Forelimb muscle (tissue), 1 donor: ENCODE measurements around the gene REV3L. TPM values are rescaled to one million over a fixed set of nuclear protein-coding genes. Genes with fewer than 3 reads are reported as not detected.
A peak's percentile ranks its signal among the peaks of the same experiment; 100 is the strongest.
"Not testable (repeated sequence)": the region's sequence is repeated elsewhere in the genome, so short reads cannot be mapped to it uniquely, and the experiment has no call there.

Experiments
- DNase-seq: peaks from one replicate; pipeline ENCODE4 v3.0.0-alpha.2; 2013; ENCODE audit warnings: low read depth
- polyA plus RNA-seq: library from polyadenylated mRNA; unstranded; fragments of 120-200 nt; gene quantifications from one replicate; pipeline ENCODE4 v1.2.1, GENCODE V29; 2013; ENCODE audit not compliant: insufficient read length

REV3L gene
- polyA plus RNA-seq, 1 donor, result 37.5 TPM

DNA sequence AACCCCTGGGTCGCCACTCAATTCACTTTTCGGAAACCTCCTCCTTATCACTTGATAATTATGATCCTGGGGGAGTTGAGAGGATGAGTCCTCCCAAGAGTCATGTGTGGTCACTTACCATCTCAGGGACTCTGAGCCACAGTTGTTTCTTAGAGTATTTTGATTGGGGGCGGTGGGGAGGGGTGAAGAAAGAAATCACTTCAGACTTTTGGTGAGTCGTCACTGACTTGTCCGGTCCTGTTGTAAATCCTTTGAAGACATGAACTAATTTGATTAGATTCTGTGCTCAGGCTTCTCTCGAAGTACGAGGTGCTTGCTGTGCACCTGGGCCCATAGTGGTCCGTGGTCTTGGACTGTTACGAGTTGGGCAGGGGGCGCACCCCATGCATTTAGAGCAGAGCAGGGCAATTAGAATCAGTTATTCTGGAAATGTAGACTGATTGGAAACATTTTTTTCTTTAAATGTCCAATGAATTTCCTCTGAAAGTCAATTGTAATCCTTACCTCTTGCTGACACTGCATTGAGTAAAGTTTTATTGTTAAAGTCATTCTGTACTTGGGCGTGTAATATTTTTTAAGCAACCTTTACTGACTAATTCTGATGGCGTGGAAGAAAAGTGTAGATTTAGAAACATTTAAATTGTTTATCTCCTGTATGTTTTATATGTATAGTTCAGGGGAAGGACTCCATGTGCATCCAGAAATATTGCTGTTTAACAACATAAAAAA, 222.3 kb downstream of the REV3L start:
- no peak for DNase-seq

- DNase-seq, result peak; percentile 100
Measured at GRCh38 chr6:111259089-111259831, 223.8 kb downstream of the REV3L start.

DNA sequence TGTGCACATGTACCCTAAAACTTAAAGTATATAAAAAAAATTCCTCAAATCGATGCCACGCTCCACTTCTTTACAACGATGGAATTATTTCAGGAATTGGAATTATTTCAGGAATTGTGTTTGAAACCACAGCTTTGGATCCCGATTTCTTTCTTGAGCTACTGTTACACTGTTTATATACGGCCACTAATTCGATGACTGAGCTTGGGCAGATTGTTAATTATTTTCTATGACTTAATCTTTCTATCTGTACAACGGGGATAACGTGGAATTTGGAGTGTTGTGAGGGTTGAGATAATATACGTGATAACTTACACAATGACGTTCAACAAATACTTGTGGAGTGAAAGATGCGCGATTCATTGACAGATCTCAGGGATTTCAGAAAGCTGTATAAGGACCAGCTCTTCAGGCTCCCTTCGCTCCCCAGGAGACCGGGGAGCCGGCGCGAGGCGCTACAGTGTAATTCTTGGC, 224.4 kb downstream of the REV3L start:
- no peak for DNase-seq

DNA sequence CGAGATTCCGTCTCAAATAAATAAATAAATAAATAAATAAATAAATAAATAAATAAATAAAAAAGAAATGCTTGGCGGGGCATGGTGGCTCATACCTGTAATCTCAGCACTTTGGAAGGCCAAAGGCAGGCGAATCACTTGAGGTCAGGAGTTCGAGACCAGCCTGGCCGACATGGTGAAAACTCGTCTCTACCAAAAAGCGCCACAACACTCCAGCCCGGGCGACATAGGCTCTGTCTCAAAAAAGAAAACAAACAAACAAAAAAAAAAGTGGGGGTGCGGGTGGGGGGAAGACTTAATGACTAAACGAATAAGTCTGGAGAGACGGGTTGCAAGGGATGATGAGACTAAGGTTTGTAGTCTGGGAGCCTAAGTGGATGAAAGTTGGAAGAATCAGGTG, 225.0 kb downstream of the REV3L start:
- no peak for DNase-seq

DNA sequence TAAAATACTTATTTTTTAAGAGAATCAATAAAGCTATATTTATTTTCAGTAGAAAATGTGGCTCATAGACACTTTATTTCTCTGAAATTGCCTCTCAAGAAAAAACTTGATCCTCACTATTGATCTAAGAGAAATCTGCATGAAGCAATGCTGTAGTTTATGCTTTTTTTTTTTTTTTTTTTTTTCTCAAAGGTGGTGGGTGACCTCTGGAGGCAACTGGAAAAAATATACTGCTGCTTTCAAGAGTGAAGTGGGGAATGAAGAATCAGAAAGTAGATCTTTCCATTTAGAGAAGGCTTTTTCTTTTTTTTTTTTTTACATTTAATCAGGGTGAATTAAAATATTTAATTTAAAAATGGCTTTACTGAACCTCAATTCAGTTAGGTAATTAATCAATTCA, 226.4 kb downstream of the REV3L start:
- no peak for DNase-seq

- not testable (repeated sequence) for DNase-seq
Measured at GRCh38 chr6:111255838-111256237, 227.2 kb downstream of the REV3L start.

DNA sequence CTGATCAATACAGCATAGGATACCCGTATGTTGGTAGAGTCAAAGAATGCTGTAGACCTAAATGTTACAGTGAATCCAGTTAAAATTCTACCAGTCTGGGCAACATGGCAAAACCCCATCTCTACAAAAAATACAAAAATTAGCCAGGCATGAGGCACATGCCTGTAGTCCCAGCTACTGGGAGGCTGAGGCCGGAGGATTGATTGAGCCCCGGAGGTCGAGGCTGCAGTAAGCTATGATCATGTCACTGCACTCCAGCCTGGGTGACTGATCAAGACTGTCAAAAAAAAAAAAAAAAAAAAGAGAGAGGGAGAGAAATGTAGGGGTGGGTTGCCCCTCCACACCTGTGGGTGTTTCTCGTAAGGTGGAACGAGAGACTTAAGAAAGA, 228.2 kb downstream of the REV3L start:
- DNase-seq, result no peak

GRCh38 chr6:111254004-111254778, 228.8 kb downstream of the REV3L start:
- no peak for DNase-seq

DNA sequence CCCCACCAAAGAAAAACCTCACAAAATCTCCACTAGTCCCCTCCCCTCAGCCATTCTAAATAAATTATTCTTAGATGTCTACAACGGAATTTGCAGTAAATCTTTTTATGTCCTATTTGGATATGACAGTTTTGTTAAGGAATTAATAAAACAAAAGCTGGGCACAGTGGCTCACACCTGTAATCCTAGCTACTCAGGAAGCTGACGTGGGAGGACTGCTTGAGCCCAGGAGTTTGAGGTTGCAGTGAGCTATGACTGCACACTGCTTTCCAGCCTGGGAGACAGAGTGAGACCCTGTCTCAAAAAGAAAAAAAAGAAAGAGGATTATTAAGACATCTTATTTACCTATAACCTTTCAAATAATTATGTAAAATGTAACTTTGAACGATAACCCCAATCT, 230.3 kb downstream of the REV3L start:
- no peak for DNase-seq

DNA sequence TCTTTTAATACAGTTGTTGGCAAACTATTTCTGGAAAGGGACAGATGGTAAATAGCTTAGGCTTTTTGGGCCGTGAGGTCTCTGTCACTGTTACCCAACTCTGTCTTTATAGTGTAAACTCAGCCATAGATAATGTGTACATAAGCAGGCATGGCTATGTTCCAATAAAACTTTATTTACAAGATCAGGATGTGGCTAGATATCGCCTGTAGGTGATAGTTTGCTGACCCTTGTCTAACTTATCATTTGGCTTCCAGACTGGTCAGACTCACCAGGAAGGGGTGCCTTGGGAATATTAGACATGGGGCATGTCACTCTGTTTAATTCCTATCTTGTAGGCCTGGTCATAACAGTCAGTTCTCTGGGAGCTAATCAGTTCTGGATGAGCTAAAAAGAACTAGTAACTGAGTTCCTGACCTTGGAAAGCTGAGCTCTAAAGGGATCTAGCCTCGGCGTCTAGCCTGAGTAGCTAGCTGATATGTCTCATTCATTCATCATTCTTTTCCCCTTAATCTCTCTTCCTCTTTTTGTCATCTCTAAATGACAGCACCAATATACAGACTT, 232.1 kb downstream of the REV3L start:
- no peak for DNase-seq

Other genes with a start within 250 kb of the REV3L start
- gene TRAF3IP2, start 122.7 kb upstream of the REV3L start, polyA plus RNA-seq, result 13.5 TPM